ENCODE data around the gene CEMP1. TPM values are rescaled to one million over a fixed set of nuclear protein-coding genes. Genes with fewer than 3 reads are reported as not detected.

CEMP1 gene
- polyA plus RNA-seq, 1 of the 3 experiments (the other 2 are of a cell fraction): not detected

GRCh38 chr16:2498531-2499253, 32.5 kb downstream of the CEMP1 start:
- H2AFZ ChIP-seq (ENCODE audit: low read depth): no peak overlapping the region
- peaks cover 0 to 16% of the 10 kb centered on the region in 2 experiments for H3K36me3 ChIP-seq (replicated peaks in 1 of 2; ENCODE audit: control insufficient read depth in 1 of 2, insufficient read depth in 2 of 2, low read length in 1 of 2)
- 89% methylated on average over 3 of the region's 15 CpGs for WGBS (ENCODE audit: low lambda C conversion rate)
- no peak overlapping the region; a peak in 1 of 4 replicates for H3K27ac ChIP-seq (ENCODE audit: low read depth in 2 of 2, low read length in 1 of 2)
- no peaks in the 10 kb centered on the region for H3K27me3 ChIP-seq (ENCODE audit: insufficient read depth)
- no peak overlapping the region for H3K4me3 ChIP-seq (ENCODE audit: low read depth in 2 of 2, low read length in 1 of 2)
- H3K9ac ChIP-seq: no peak overlapping the region
- no peaks in the 10 kb centered on the region for H3K9me3 ChIP-seq
- peaks cover 0 to 27% of the 10 kb centered on the region in 2 experiments; a peak in 1 of 4 replicates for H3K4me1 ChIP-seq (ENCODE audit: control insufficient read depth in 1 of 2, insufficient read depth in 2 of 2, low read depth in 1 of 2, low read length in 1 of 2)
- no peak for DNase-seq
- POLR2A ChIA-PET: interaction anchor here (0.6 kb wide), 1 partner anchor 503 kb away, joined by 3 read pairs; no protein-coding TSS in a partner anchor
- H3K79me2 ChIP-seq (ENCODE audit: insufficient read depth): no peaks in the 10 kb centered on the region
- CTCF ChIA-PET: interaction anchor here (0.9 to 4.3 kb wide), 6 partner anchors 12 to 78 kb away, joined by 3 to 95 read pairs (median 5); partner anchors contain the start of genes NTN3, TBC1D24 and TEDC2
- TF ChIP-seq EZH2phosphoT487 (IDR thresholded peaks at IDR 0.05; ENCODE audit: borderline replicate concordance, low read depth) (no peak), YY1 (IDR thresholded peaks at IDR 0.05; ENCODE audit: low read depth) (no peak), ELF1 (IDR thresholded peaks at IDR 0.05) (no peak), CTCF (IDR thresholded peaks at IDR 0.05) (no peak), TCF12 (IDR thresholded peaks at IDR 0.05) (no peak), RFX5 (IDR thresholded peaks at IDR 0.05; ENCODE audit: low read length) (no peak), GATA2 (CRISPR knock-in tag; IDR thresholded peaks at IDR 0.05) (no peak), FOXM1 (IDR thresholded peaks at IDR 0.05; ENCODE audit: low read depth) (no peak), NRF1 (IDR thresholded peaks at IDR 0.05; ENCODE audit: low read depth, low read length) (no peak), NFIC (IDR thresholded peaks at IDR 0.05; ENCODE audit: borderline replicate concordance) (no peak), EP300 (IDR thresholded peaks at IDR 0.05; ENCODE audit: borderline replicate concordance in 1 of 2, low read depth in 1 of 2, low read length in 1 of 2) (no peak), MAX (IDR thresholded peaks at IDR 0.05; ENCODE audit: low read depth) (no peak), REST (IDR thresholded peaks at IDR 0.05; ENCODE audit: low read depth, low read length) (no peak), RXRA (IDR thresholded peaks at IDR 0.05; ENCODE audit: borderline replicate concordance, low read depth) (no peak), ZBTB33 (IDR thresholded peaks at IDR 0.05; ENCODE audit: borderline replicate concordance, low read depth) (no peak), MEF2A (IDR thresholded peaks at IDR 0.05; ENCODE audit: borderline replicate concordance, low read depth) (no peak), JUND (IDR thresholded peaks at IDR 0.05) (no peak), TEAD4 (IDR thresholded peaks at IDR 0.05; ENCODE audit: borderline replicate concordance, insufficient read depth) (no peak)
- 0 out of 2 replicates have a peak, but pooled peaks cover 4% of the 10 kb centered on the region for H4K20me1 ChIP-seq (ENCODE audit: insufficient read depth)
- H3K9me2 ChIP-seq: no peaks in the 10 kb centered on the region
- H3F3A ChIP-seq (replicated peaks; ENCODE audit: insufficient read depth): peaks cover 2% of the 10 kb centered on the region
- no peak overlapping the region for H3K4me2 ChIP-seq

Measured in SK-N-SH (cell line).